Stimulated activated CD4-positive, alpha-beta T cell treated with anti-CD3 and anti-CD28 coated beads, Interleukin-1b, Interleukin-23, amount 100 ng/mL, for 24 hours (primary cell): ENCODE data around the gene PRKG1.
"Not testable (repeated sequence)": the region's sequence is repeated elsewhere in the genome, so short reads cannot be mapped to it uniquely, and the experiment has no call there.

ENCODE experiments used
- DNase-seq, 4 experiments: peaks; one replicate each; pipeline ENCODE4 v3.0.0-alpha.2; 2020; ENCODE audit warnings: low read depth in 4 of 4, low spot score in 1 of 4

The PRKG1 gene

GRCh38 chr10:51688826-51689225, 614.5 kb downstream of the PRKG1 start:
- DNase-seq: not testable (repeated sequence)

GRCh38 chr10:51689536-51689935, 615.2 kb downstream of the PRKG1 start:
- DNase-seq: no peak

GRCh38 chr10:51691135-51691534, 616.8 kb downstream of the PRKG1 start:
- DNase-seq: no peak

- no peak for DNase-seq
Observed at GRCh38 chr10:51694086-51694768, 619.9 kb downstream of the PRKG1 start.

DNA sequence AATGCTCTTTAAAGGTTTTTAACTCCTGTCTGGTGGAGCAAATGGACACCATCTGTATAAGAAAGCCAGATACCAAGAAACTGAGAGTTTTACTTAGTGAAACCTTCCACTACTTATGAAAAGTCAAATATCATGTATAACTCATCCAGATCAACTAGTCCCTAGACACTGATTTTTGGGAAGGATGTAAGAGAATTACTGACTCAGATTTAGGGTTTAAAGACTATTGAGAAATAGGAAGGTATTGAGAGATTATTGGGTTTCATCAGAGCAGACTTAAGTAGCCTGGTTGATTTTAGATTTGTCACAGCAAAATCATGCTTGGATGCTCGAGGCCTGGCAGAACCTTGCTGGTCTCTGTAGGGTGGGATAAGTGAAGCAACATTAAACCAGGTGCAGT, 622.0 kb downstream of the PRKG1 start:
- DNase-seq: no peak

- DNase-seq: no peak
Observed at GRCh38 chr10:51698473-51699063, 624.3 kb downstream of the PRKG1 start.

GRCh38 chr10:51699145-51699474, 624.8 kb downstream of the PRKG1 start:
- DNase-seq: no peak

- peak; percentile 75 to 87 (median 84) for DNase-seq
Observed at GRCh38 chr10:51699475-51700227, 625.4 kb downstream of the PRKG1 start, which contains the start of gene CSTF2T. Gene CSTF2T (minus strand): TSS chr10:51699595. CDS start chr10:51699549, 46 bp downstream.

DNA sequence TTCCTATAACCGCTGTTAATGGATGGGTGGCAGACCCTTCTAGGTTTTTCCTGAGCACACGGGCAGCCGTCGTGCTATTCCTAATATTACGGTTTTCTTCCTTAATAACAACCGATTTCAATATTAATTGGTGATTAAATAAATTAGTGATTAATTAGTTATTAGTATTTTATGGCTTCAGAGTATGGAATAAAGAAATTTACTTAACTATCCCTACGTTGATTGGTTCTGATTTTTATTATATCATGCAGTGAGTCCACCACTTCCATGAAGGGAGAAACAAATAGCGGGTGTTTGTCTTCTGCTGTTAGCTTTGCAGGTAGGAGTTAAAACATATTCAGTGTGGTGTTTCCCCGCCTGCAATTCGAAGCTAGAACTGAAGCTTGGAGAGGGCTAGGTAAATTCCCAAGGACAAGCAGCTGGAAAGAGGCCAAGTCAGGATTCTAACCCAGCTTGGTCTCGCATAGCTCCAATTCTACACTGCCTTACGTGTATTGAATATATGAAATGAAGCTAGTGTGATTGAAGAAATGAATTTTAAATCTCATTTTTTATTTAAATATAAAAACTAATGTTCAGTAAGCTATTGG, 626.0 kb downstream of the PRKG1 start:
- no peak for DNase-seq

DNA sequence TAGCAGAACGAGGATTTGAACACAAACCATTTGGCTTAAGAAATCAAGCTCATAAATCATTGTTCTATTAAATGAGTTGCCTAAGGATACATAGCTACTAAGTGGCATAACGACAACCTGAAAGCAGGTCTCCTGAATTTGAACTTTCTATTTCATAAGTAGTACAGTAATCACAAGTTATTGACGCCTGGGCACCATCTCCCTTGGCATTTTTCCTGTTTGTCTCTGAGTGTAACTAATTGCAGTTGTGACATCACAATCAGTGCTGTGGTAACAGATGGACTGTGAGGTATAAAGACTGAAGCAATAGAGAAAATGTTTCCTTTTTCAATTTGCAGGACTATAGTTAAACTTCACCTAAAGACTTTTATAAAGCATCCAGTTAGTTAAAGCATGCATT, 631.5 kb downstream of the PRKG1 start:
- DNase-seq: no peak

DNA sequence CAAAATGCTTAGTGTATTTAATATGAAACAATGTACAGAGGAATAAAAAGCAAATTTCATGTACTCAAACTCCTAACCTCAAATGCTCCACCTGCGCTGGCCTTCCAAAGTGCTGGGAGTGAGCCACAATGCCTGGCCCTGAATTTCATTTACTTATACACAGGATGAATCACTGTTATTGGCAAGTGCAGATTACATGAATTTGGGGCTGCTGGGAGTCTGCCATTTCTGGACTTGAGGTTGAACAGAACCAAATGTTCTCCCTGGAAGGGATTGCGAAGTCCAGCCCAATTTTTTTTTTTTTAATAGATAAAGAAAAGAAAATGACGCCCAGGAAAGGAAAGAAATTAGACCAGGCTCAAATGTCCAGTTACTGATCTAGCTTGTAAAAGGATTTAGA, 631.9 kb downstream of the PRKG1 start:
- DNase-seq: no peak

DNA sequence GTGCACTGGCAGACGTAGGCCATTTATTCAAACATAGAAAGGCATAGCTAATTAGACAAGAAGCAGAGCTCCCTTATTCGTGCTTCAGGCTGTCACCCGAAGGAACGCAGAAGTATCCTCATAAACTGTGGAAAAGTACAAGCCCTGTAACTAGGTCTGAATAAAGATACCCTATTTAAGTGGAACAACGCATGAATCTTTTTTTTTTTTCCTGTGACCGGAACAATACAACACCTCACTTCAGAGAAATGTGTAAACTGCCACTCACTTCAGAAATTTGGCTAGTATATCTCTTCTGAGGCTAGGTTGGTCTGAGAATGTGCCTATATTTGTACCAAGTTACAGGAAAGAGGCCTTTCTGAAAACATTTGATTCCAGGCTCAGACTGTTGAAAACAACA, 633.1 kb downstream of the PRKG1 start:
- DNase-seq: no peak

DNA sequence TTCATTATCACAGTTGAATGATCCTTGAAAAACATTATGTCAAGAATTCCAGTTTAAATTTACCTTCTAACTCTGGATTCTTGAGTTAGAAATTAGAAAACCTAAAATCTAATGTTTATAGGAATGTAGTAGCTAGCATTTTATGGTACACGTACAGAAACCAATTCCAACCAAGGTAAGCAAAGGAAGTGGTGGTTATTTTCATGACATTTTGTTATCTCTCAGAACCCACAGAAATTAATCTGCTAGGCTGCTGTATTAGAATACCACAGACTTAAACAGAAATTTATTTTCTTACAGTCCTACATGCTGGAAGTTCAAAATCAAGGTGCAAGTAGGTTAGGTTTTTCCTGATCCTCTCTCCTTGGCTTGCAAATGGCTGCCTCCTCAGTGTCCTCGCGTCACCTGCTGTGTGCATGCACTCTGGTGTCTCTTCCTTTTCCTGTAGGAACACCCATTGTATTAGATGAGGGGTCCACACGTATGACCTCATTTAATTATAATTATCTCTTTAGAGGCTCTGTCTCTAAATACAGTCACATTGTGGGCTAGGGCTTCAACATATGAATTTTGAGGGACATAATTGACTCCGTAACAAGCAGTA, 633.6 kb downstream of the PRKG1 start:
- no peak for DNase-seq

DNA sequence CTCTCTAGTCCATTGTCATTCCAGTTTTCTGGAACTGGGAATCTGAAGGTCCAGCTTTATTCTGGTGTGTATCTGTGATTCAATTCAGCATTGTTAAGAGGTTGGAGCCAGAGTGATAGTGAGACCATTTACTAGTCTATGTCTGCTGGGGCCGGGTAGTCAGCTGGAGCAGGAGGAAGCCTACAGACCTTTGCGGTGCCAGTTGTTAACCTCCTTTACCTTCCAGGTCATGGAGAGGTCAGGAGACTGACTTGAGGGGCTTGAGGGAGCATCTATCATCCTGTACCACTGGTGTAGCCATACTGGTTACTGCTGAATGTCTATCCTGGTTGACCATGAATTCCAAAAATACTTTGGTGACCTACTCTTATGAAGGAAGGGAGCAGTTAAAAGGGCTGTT, 634.3 kb downstream of the PRKG1 start:
- no peak for DNase-seq

GRCh38 chr10:51709324-51709972, 635.2 kb downstream of the PRKG1 start:
- no peak for DNase-seq

GRCh38 chr10:51711519-51711891, 637.2 kb downstream of the PRKG1 start:
- no peak for DNase-seq

DNA sequence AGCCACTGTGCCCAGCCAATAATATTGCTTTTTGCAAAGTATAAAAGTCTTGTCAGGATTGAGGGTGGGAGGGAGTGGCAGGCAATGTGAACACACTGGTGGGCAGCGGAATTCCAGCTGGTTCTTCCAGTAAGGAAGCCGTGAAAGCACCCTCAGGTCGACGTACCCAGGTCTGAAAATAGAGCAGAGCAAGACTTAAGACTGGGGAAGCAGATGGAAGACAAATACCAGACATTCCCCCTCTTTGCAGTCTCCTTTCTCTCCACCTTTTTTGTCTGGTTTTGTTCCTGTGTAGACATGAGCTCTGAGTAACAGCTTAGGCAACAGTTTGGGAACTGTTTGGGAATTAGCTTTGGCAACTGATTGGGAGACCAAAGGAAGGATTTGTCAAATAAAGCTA, 642.7 kb downstream of the PRKG1 start:
- DNase-seq: no peak

DNA sequence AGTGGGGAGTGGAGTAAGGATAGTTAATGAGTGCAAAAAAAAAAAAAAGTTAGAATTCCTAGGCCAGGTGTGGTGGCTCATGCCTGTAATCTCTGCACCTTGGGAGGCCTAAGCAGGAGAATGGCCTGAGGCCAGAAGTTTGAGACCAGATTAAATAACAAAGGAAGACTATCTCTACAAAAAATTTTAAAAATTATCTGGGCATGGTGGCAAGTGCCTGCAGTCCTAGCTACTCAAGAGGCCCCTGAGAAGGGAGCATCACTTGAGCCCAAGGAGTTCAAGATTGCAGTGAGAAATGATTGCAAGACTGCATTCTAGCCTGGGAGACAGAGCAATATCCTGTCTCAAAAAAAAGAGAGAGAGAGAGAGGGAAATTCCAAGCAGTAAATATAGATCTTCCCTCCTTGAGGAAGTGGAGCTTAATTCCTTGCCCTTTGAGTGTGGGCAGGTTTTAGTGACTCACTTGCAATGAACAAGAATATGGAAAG, 644.6 kb downstream of the PRKG1 start:
- DNase-seq: no peak

DNA sequence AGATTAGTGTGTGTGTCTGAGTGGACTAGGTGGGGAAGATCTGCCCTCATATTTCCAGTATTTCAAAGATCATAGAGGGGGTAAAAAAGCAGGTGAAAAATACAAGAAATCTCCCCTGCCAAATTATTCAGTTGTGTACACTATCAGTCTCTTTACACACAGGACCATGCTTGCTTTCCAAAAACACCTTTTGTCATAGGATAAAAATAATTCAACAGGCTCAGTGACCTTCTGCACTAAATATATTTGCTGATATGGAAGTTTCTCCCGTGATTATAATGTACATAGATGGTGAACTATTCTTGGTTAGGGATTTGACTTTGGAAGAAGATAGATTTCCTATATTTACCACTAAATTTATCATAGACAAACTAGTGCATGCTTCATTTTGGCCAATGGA, 649.8 kb downstream of the PRKG1 start:
- DNase-seq: no peak

DNA sequence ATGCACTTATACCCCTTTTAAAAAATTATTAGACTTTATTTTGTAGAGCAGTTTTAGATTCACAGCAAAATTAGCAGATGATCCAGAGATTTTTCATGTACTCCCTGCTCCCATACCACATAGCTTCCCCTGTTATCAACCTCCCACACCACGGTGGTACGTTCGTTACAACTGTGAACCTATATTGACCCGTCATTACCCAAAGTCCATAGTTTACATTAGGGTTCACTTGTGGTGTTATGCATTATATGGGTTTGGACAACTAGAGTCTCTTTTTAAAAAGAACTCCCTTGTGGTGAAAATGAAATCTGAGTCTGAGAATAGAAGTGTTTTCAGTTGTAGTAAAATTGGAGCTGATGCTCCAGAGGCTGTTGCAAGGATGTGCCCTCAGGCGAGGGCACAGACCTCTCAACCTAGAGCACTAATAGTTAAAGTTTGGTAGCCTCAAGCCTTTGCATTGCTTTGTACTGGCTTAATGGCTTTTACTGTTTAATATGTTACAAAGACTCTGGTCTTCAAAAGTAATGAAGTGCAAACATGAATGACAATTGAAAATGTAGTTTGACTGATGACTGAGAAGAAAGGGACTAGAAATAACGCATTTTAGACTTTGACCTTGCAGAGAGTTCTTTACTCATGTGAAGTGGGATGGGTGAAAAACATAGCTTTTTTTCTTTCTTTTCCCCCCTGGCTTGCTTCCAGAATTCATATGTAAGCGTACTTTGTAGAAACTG, 655.7 kb downstream of the PRKG1 start:
- DNase-seq: no peak
